Natural killer cell (primary cell): ENCODE data around the gene CCDC127. TPM values are rescaled to one million over a fixed set of nuclear protein-coding genes. Genes with fewer than 3 reads are reported as not detected.
"Not testable (repeated sequence)": the region's sequence is repeated elsewhere in the genome, so short reads cannot be mapped to it uniquely, and the experiment has no call there.

Source experiments
- ATAC-seq, 3 donors: fragments of 150-1000 bp in 2 of 3; fragments of 200-7000 bp in 1 of 3; cut with Tn5 transposase; 1 replicate in 1 of 3; 2 replicates in 2 of 3; pipeline ENCODE4 v1.10.0; 2021; ENCODE audit warnings: mild to moderate bottlenecking in 2 of 3, moderate library complexity in 2 of 3
- DNase-seq, 2 donors: peaks; one replicate each; pipeline versions ENCODE4 v3.0.0 to v3.0.0-alpha.2; 2013 to 2021; ENCODE audit warnings: mixed read lengths in 1 of 2
- H3K27ac ChIP-seq: one replicate; pipeline ENCODE4 v1.5.1; 2013; ENCODE audit warnings: mild to moderate bottlenecking, low read length
- H3K27me3 ChIP-seq: one replicate; pipeline ENCODE4 v1.6.1; 2013; ENCODE audit warnings: low read length; ENCODE audit not compliant: control insufficient read depth, insufficient read depth
- H3K36me3 ChIP-seq: one replicate; pipeline ENCODE4 v1.6.1; 2013; ENCODE audit warnings: low read length; ENCODE audit not compliant: control insufficient read depth, insufficient read depth
- H3K4me1 ChIP-seq: one replicate; pipeline ENCODE4 v1.6.1; 2013; ENCODE audit warnings: low read length; ENCODE audit not compliant: control insufficient read depth, insufficient read depth
- H3K4me3 ChIP-seq: one replicate; pipeline ENCODE4 v1.5.1; 2013; ENCODE audit warnings: low read length
- H3K9me3 ChIP-seq: one replicate; pipeline ENCODE4 v1.6.1; 2013; ENCODE audit warnings: low read length; ENCODE audit not compliant: control insufficient read depth, insufficient read depth
- H3K27ac Mint-ChIP-seq, 2 donors: one replicate each; pipeline ENCODE4 v1.8.0; 2022; ENCODE audit warnings: mild to moderate bottlenecking in 2 of 2, mixed read lengths in 2 of 2, moderate library complexity in 1 of 2
- H3K27me3 Mint-ChIP-seq, 2 donors: one replicate each; pipeline ENCODE4 v1.8.0; 2022; ENCODE audit warnings: low read depth in 2 of 2, mixed read lengths in 2 of 2
- H3K36me3 Mint-ChIP-seq: one replicate; pipeline ENCODE4 v1.8.0; 2022; ENCODE audit warnings: mixed read lengths
- H3K4me1 Mint-ChIP-seq, 2 donors: one replicate each; pipeline ENCODE4 v1.8.0; 2022; ENCODE audit warnings: mixed read lengths in 2 of 2
- H3K4me3 Mint-ChIP-seq: one replicate; pipeline ENCODE4 v1.8.0; 2022; ENCODE audit warnings: mild to moderate bottlenecking, moderate library complexity, mixed read lengths
- H3K9me3 Mint-ChIP-seq, 2 donors: one replicate each; pipeline ENCODE4 v1.8.0; 2022; ENCODE audit warnings: mixed read lengths in 2 of 2
- CTCF ChIP-seq: fragments of 200-600 bp; IDR thresholded peaks from one replicate; pipeline ENCODE4 v1.8.0; 2022; ENCODE audit warnings: antibody characterized with exemption
- WGBS: methylation state at CpG from one replicate; pipeline ENCODE4 v1.1.7; 2013; ENCODE audit warnings: missing lambda C conversion rate; ENCODE audit not compliant: insufficient coverage; 5-methylcytosine and 5-hydroxymethylcytosine counted together
- intact Hi-C: fragments of 100-400 bp; cut with micrococcal nuclease; formaldehyde crosslinking; loops from one replicate; pipeline ENCODE4 v1.14.2; 2022
- total RNA-seq, 4 donors: library from RNA; stranded (reverse); fragments of 120-200 nt in 1 of 4; gene quantifications; one replicate each; pipeline versions ENCODE4 v1.2.3 to v1.2.4, GENCODE V29; 2013 to 2022

Gene CCDC127
- total RNA-seq, 3 donors from 2014 or later (not counting 1 experiment from before 2014, with no cell fraction given): 4.4 to 6.2 (median 5.4) TPM

- Histone ChIP-seq H3K9me3 (no peaks in the 10 kb centered on the region), H3K27me3 (no peaks in the 10 kb centered on the region), H3K4me3 (no peak overlapping the region), H3K27ac (no peak overlapping the region), H3K36me3 (peaks cover 70% of the 10 kb centered on the region), H3K4me1 (no peaks in the 10 kb centered on the region)
- ATAC-seq: no peak
- TF ChIP-seq CTCF: no peak
- intact Hi-C loops: no loop called here
- WGBS: 91% methylated on average over 13 of the region's 13 CpGs
- no peaks in the 10 kb centered on the region for H3K4me1 Mint-ChIP-seq
- DNase-seq: no peak
- no peaks in the 10 kb centered on the region for H3K27me3 Mint-ChIP-seq
- H3K4me3 Mint-ChIP-seq: no peak overlapping the region
- H3K36me3 Mint-ChIP-seq: peaks cover 6% of the 10 kb centered on the region
- H3K9me3 Mint-ChIP-seq: no peaks in the 10 kb centered on the region
- no peak overlapping the region for H3K27ac Mint-ChIP-seq
Observed at GRCh38 chr5:231661-232060, 13.7 kb upstream of the CCDC127 start.

GRCh38 chr5:230711-231110 is 12.8 kb upstream of the CCDC127 start:
- TF ChIP-seq CTCF: no peak
- ATAC-seq (no peak), DNase-seq (no peak)
- H3K27me3 ChIP-seq: no peaks in the 10 kb centered on the region
- H3K4me3 Mint-ChIP-seq: no peak overlapping the region
- no peak overlapping the region for H3K27ac ChIP-seq
- no peaks in the 10 kb centered on the region for H3K4me1 ChIP-seq
- WGBS: 98% methylated on average over 12 of the region's 14 CpGs
- H3K36me3 ChIP-seq: peaks cover 78% of the 10 kb centered on the region
- intact Hi-C loops: no loop called here
- no peaks in the 10 kb centered on the region for H3K9me3 ChIP-seq
- no peak overlapping the region for H3K4me3 ChIP-seq
- H3K4me1 Mint-ChIP-seq: no peaks in the 10 kb centered on the region
- H3K27ac Mint-ChIP-seq: peak overlapping the region in 1 of 2 donors; percentile 33
- no peaks in the 10 kb centered on the region for H3K9me3 Mint-ChIP-seq
- peaks cover 9% of the 10 kb centered on the region for H3K36me3 Mint-ChIP-seq
- no peaks in the 10 kb centered on the region for H3K27me3 Mint-ChIP-seq

- H3K4me1 Mint-ChIP-seq: no peaks in the 10 kb centered on the region
- peaks cover 21% of the 10 kb centered on the region for H3K36me3 Mint-ChIP-seq
- no peak overlapping the region for H3K4me3 Mint-ChIP-seq
Observed at GRCh38 chr5:228886-229285, 10.9 kb upstream of the CCDC127 start.

GRCh38 chr5:227375-227774 is 9.4 kb upstream of the CCDC127 start:
- H3K36me3 ChIP-seq: peaks cover 68% of the 10 kb centered on the region
- intact Hi-C loops, ATAC-seq, H3K4me3 Mint-ChIP-seq, H3K27me3 ChIP-seq, H3K4me1 Mint-ChIP-seq, H3K9me3 ChIP-seq, H3K27ac Mint-ChIP-seq, H3K27ac ChIP-seq, DNase-seq, H3K27me3 Mint-ChIP-seq, H3K9me3 Mint-ChIP-seq, H3K4me3 ChIP-seq, H3K4me1 ChIP-seq: not testable (repeated sequence)
- WGBS: 98% methylated on average over 8 of the region's 17 CpGs
- peaks cover 15% of the 10 kb centered on the region for H3K36me3 Mint-ChIP-seq

More at GRCh38 chr5:228886-229285, 10.9 kb upstream of the CCDC127 start:
- WGBS: 88% methylated on average over 3 of the region's 3 CpGs
- no peak overlapping the region for H3K4me3 ChIP-seq
- H3K9me3 ChIP-seq: no peaks in the 10 kb centered on the region
- H3K4me1 ChIP-seq: no peaks in the 10 kb centered on the region
- H3K36me3 ChIP-seq: peaks cover 78% of the 10 kb centered on the region
- Mint-ChIP-seq H3K27me3 (no peaks in the 10 kb centered on the region), H3K9me3 (no peaks in the 10 kb centered on the region), H3K27ac (peak overlapping the region in 1 of 2 donors; percentile 14)
- no peak for TF ChIP-seq CTCF
- no peak for DNase-seq
- intact Hi-C loops: no loop called here
- no peak for ATAC-seq
- no peaks in the 10 kb centered on the region for H3K27me3 ChIP-seq
- H3K27ac ChIP-seq: no peak overlapping the region
